Activated T-cell treated with anti-CD3 and anti-CD28 coated beads, Interleukin-2, amount 50 U/mL, for 24 hours (primary cell): ENCODE data around the gene CTIF.

Experiments
- DNase-seq: peaks from one replicate; pipeline ENCODE4 v3.0.0-alpha.2; 2020
- H3K27ac Mint-ChIP-seq: 2 replicates; pipeline ENCODE4 v1.8.0; 2020; ENCODE audit warnings: mild to moderate bottlenecking, mixed read lengths
- H3K27me3 Mint-ChIP-seq: 2 replicates; pipeline ENCODE4 v1.8.0; 2020; ENCODE audit warnings: mixed read lengths
- H3K36me3 Mint-ChIP-seq: 2 replicates; pipeline ENCODE4 v1.8.0; 2020; ENCODE audit warnings: low read depth, mixed read lengths
- H3K4me1 Mint-ChIP-seq: 2 replicates; pipeline ENCODE4 v1.8.0; 2020; ENCODE audit warnings: low read depth, mixed read lengths
- H3K4me3 Mint-ChIP-seq: 2 replicates; pipeline ENCODE4 v1.8.0; 2020; ENCODE audit warnings: mild to moderate bottlenecking, moderate library complexity, mixed read lengths
- H3K9me3 Mint-ChIP-seq: 2 replicates; pipeline ENCODE4 v1.8.0; 2020; ENCODE audit warnings: mixed read lengths

Gene CTIF

DNA sequence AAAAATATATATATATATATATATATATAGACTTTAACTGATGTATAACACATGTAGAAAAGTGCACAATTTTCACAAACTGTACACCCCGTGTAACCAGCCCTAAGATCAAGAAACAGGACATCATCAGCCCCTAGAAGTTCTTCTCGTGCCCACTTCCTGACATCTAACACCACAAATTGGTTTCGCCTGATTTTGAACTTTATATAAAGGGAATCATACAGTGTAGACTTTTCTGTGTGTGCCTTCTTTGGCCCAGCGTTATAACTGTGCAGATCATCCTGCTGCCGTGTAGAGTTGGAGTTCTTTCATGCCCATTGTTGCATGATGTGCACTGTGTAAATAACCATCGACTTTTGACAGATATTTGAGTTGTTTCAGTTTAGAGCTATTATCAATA, 370.9 kb downstream of the CTIF start:
- Mint-ChIP-seq H3K27ac (no peak overlapping the region), H3K4me1 (peaks cover 13% of the 10 kb centered on the region), H3K27me3 (no peaks in the 10 kb centered on the region), H3K4me3 (no peak overlapping the region), H3K9me3 (no peaks in the 10 kb centered on the region), H3K36me3 (no peaks in the 10 kb centered on the region)
- no peak for DNase-seq

DNA sequence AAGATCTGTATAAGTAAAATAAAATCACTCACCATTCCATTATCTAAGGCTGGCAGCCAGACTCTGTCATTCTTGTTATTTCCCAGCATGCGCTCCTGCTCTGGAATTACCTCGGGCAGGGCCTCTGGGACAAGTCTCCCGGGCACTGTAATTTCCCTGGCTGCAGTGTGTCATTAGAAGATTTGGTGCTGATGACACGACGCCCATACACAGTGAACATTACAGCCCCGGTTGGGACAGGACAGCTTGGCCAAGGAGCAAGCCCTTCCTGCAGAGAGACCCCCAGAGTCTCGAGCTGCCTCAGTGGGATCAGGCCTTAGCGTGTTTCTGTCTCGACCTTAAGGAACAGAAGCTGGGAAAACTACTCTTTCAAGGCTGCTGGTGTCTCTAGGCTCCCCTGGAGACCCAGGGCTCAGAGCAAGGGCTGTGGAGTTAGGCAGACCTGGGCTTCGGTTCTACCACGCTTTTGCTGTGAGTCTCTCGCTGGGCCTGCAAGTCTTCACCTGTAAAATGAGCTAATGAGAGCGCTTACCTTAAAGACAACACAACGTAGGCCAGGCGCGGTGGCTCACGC, 372.2 kb downstream of the CTIF start:
- Mint-ChIP-seq H3K9me3 (no peaks in the 10 kb centered on the region), H3K4me3 (no peak overlapping the region), H3K36me3 (no peaks in the 10 kb centered on the region), H3K27ac (no peak overlapping the region), H3K4me1 (peaks cover 13% of the 10 kb centered on the region), H3K27me3 (no peaks in the 10 kb centered on the region)
- DNase-seq = no peak
